SJCRH30 (cell line): Measurements from ENCODE around the gene CWH43. TPM values are rescaled to one million over a fixed set of nuclear protein-coding genes. Genes with fewer than 3 reads are reported as not detected.
"Not testable (repeated sequence)": the region's sequence is repeated elsewhere in the genome, so short reads cannot be mapped to it uniquely, and the experiment has no call there.

Experiments used
- DNase-seq, 2 experiments: peaks; one replicate each; pipeline ENCODE4 v3.0.0-alpha.2; 2015 to 2020
- H3K27ac ChIP-seq: fragments of 250-450 bp; sonication (Bioruptor Pico); 2 replicates; pipeline ENCODE4 v1.5.1; 2020; ENCODE audit warnings: mild to moderate bottlenecking, moderate library complexity
- H3K27me3 ChIP-seq: fragments of 250-450 bp; sonication (Bioruptor Pico); 2 replicates; pipeline ENCODE4 v1.5.1; 2020; ENCODE audit warnings: mild to moderate bottlenecking, moderate library complexity
- H3K36me3 ChIP-seq: fragments of 250-450 bp; sonication (Bioruptor Pico); 2 replicates; pipeline ENCODE4 v1.5.1; 2020; ENCODE audit warnings: mild to moderate bottlenecking, moderate library complexity
- H3K4me1 ChIP-seq: fragments of 250-450 bp; sonication (Bioruptor Pico); 2 replicates; pipeline ENCODE4 v1.5.1; 2020; ENCODE audit warnings: mild to moderate bottlenecking, moderate library complexity
- H3K4me3 ChIP-seq: fragments of 250-450 bp; sonication (Bioruptor Pico); 2 replicates; pipeline ENCODE4 v1.5.1; 2020; ENCODE audit warnings: mild to moderate bottlenecking, moderate library complexity
- H3K9me3 ChIP-seq: fragments of 250-450 bp; sonication (Bioruptor Pico); replicated peaks from 2 replicates; pipeline ENCODE4 v1.5.1; 2020; ENCODE audit warnings: mild to moderate bottlenecking, moderate library complexity
- total RNA-seq: library from RNA; depleted of rRNA; stranded (reverse); fragments of >200 nt; shearing (Covaris generic); gene quantifications from 2 replicates; pipeline ENCODE4 v1.2.3, GENCODE V29; 2014; rRNA removed

Gene CWH43
- total RNA-seq, 1 experiment from 2014 or later: not detected

- not testable (repeated sequence) for H3K27me3 ChIP-seq, H3K9me3 ChIP-seq, H3K4me3 ChIP-seq, H3K27ac ChIP-seq, H3K36me3 ChIP-seq, H3K4me1 ChIP-seq, DNase-seq
Observed at GRCh38 chr4:49098034-49098759, 112.1 kb downstream of the CWH43 start.

- H3K27ac ChIP-seq, H3K36me3 ChIP-seq, H3K27me3 ChIP-seq, H3K9me3 ChIP-seq, H3K4me3 ChIP-seq, H3K4me1 ChIP-seq: not testable (repeated sequence)
- DNase-seq: peak in 1 of 2 experiments; percentile 6
Observed at GRCh38 chr4:49099831-49100444, 113.9 kb downstream of the CWH43 start.

DNA sequence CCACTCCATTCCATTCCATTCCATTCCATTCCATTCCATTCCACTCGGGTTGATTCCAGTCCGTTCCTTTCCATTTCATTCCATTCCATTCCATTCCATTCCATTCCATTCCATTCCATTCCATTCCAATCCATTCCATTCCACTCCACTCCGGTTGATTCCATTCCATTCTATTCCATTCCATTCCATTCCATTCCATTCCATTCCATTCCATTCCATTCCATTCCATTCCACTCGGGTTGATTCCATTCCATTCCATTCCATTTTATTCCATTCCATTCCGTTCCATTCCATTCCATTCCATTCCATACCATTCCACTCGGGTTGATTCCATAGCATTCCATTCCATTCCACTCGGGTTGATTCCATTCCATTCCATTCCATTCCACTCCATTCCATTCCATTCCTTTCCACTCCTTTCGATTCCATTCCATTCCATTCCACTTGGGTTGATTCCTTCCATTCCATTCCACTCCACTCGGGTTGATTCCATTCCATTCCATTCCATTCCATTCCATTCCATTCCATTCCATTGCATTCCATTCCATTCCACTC is 116.3 kb downstream of the CWH43 start:
- H3K4me3 ChIP-seq, H3K4me1 ChIP-seq, H3K9me3 ChIP-seq, H3K27me3 ChIP-seq, H3K27ac ChIP-seq, DNase-seq, H3K36me3 ChIP-seq: not testable (repeated sequence)

- not testable (repeated sequence) for H3K27me3 ChIP-seq, H3K36me3 ChIP-seq, H3K4me3 ChIP-seq, H3K4me1 ChIP-seq, H3K27ac ChIP-seq, DNase-seq, H3K9me3 ChIP-seq
Observed at GRCh38 chr4:49103436-49104136, 117.5 kb downstream of the CWH43 start.

- not testable (repeated sequence) for H3K4me3 ChIP-seq, DNase-seq
Observed at GRCh38 chr4:49104231-49104930, 118.3 kb downstream of the CWH43 start.

DNA sequence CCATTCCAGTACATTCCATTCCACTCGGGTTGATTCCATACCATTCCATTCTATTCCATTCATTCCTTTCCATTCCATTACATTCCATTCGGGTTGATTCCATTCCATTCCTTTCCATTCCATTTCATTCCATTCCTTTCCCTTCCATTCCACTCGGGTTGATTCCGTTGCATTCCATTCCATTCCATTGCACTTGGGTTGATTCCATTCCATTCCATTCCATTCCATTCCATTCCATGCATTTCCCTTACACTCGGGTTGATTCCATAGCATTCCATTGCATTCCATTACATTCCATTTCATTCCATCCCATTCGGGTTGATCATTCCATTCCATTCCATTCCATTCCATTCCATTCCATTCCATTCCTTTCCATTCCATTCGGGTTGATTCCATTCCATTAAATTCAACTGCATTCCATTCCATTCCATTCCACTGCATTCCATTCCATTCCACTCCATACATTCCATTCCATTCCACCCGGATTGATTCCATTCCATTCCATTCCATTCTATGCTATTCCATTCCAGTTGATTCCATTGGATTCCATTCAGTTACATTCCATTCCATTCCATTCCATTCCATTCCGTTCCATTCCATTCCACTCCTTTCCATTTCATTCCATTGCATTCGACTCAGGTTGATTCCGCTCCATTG is 119.3 kb downstream of the CWH43 start:
- not testable (repeated sequence) for H3K27me3 ChIP-seq, H3K4me3 ChIP-seq, DNase-seq, H3K4me1 ChIP-seq, H3K36me3 ChIP-seq, H3K27ac ChIP-seq, H3K9me3 ChIP-seq

More at GRCh38 chr4:49104231-49104930, 118.3 kb downstream of the CWH43 start:
- not testable (repeated sequence) for H3K36me3 ChIP-seq, H3K4me1 ChIP-seq, H3K27me3 ChIP-seq, H3K27ac ChIP-seq, H3K9me3 ChIP-seq

GRCh38 chr4:49107262-49107661 is 121.2 kb downstream of the CWH43 start:
- H3K4me3 ChIP-seq, H3K27me3 ChIP-seq, H3K9me3 ChIP-seq, H3K4me1 ChIP-seq, H3K36me3 ChIP-seq, H3K27ac ChIP-seq: not testable (repeated sequence)
- DNase-seq: peak in 1 of 2 experiments; percentile 32

GRCh38 chr4:49108183-49108978 is 122.3 kb downstream of the CWH43 start:
- H3K9me3 ChIP-seq, H3K4me1 ChIP-seq, H3K27ac ChIP-seq, DNase-seq, H3K27me3 ChIP-seq, H3K4me3 ChIP-seq, H3K36me3 ChIP-seq: not testable (repeated sequence)

DNA sequence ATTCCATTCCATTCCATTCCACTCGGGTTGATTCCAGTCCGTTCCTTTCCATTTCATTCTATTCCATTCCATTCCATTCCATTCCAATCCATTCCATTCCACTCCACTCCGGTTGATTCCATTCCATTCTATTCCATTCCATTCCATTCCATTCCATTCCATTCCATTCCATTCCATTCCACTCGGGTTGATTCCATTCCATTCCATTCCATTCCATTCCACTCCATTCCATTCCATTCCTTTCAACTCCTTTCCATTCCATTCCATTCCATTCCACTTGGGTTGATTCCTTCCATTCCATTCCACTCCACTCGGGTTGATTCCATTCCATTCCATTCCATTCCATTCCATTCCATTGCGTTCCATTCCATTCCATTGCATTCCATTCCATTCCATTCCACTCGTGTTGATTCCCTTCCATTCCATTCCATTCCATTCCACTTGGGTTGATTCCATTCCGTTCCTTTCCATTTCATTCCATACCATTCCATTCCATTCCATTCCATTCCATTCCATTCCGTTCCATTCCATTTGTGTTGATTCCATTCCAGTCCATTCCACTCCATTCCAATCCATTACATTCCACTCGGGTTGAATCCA is 123.6 kb downstream of the CWH43 start:
- DNase-seq, H3K9me3 ChIP-seq, H3K27me3 ChIP-seq: not testable (repeated sequence)

DNA sequence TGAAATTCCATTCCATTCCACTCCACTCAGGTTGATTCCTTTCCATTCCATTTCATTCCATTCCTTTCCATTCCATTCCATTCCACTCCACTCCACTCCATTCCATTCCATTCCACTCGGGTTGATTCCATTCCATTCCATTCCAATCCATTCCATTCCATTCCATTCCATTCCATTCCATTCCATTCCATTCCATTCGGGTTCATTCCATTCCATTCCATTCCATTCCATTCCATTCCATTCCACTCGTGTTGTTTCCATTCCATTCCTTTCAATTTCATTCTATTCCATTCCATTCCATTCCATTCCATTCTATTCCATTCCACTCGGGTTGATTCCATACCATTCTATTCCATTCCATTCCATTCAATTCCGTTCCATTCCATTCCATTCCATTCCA is 124.5 kb downstream of the CWH43 start:
- not testable (repeated sequence) for H3K36me3 ChIP-seq, H3K4me3 ChIP-seq, H3K27ac ChIP-seq, H3K4me1 ChIP-seq, H3K9me3 ChIP-seq, DNase-seq, H3K27me3 ChIP-seq

More for the DNA sequence above, 123.6 kb downstream of the CWH43 start:
- not testable (repeated sequence) for H3K36me3 ChIP-seq, H3K27ac ChIP-seq, H3K4me3 ChIP-seq, H3K4me1 ChIP-seq

Other genes with a start within 250 kb of the CWH43 start
- 57.3 and 67.7 TPM in 2 replicates for gene FRYL, start 206.0 kb upstream of the CWH43 start, total RNA-seq
- gene OCIAD1, start 155.2 kb upstream of the CWH43 start, total RNA-seq: 168 and 181 TPM in 2 replicates
- gene OCIAD2, start 79.5 kb upstream of the CWH43 start, total RNA-seq: 61.2 and 68.7 TPM in 2 replicates